Vagina (tissue), 2 donors: ENCODE results near the gene SSTR5.

ENCODE experiments used
- CTCF ChIP-seq, 3 experiments: fragments of 450-650 bp in 2 of 3; fragments of 200-600 bp in 1 of 3; sonication (generic) in 1 of 3; IDR thresholded peaks; one replicate each; pipeline ENCODE4 v1.5.1; 2017 to 2019; ENCODE audit warnings: antibody characterized with exemption in 3 of 3, mild to moderate bottlenecking in 2 of 3, moderate library complexity in 2 of 3
- POLR2A ChIP-seq, 2 donors: fragments of 450-650 bp; IDR thresholded peaks; one replicate each; pipeline ENCODE4 v1.6.1; 2017; ENCODE audit warnings: antibody characterized with exemption in 2 of 2, mild to moderate bottlenecking in 2 of 2, moderate library complexity in 2 of 2
- POLR2AphosphoS5 ChIP-seq, 2 donors: sonication (generic); formaldehyde crosslinking; IDR thresholded peaks; one replicate each; pipeline ENCODE4 v1.9.0; 2017; ENCODE audit warnings: antibody characterized with exemption in 2 of 2, mild to moderate bottlenecking in 2 of 2, low read depth in 1 of 2; ENCODE audit not compliant: insufficient read depth in 1 of 2

GRCh38 chr16:1047801-1048200 lies 24.7 kb upstream of the SSTR5 start:
- no peak for TF ChIP-seq CTCF (IDR thresholded peaks at IDR 0.05)
- TF ChIP-seq POLR2A (IDR thresholded peaks at IDR 0.05) = no peak
- TF ChIP-seq POLR2AphosphoS5 (IDR thresholded peaks at IDR 0.05; ENCODE audit: insufficient read depth in 1 of 2, low read depth in 1 of 2) = no peak
